ENCODE measurements around the gene C19orf73. TPM values are rescaled to one million over a fixed set of nuclear protein-coding genes. Genes with fewer than 3 reads are reported as not detected.
"Not testable (repeated sequence)": the region's sequence is repeated elsewhere in the genome, so short reads cannot be mapped to it uniquely, and the experiment has no call there.

C19orf73 gene
- polyA plus RNA-seq, 4 donors = 0.59 to 1.2 (median 0.86) TPM

- DNase-seq (ENCODE audit: low read depth in 4 of 4, low spot score in 3 of 4) = no peak
Observed at GRCh38 chr19:49104229-49104864, 14.6 kb downstream of the C19orf73 start.

GRCh38 chr19:49103331-49104085, 15.4 kb downstream of the C19orf73 start:
- DNase-seq (ENCODE audit: low read depth in 4 of 4, low spot score in 3 of 4) = no peak

DNA sequence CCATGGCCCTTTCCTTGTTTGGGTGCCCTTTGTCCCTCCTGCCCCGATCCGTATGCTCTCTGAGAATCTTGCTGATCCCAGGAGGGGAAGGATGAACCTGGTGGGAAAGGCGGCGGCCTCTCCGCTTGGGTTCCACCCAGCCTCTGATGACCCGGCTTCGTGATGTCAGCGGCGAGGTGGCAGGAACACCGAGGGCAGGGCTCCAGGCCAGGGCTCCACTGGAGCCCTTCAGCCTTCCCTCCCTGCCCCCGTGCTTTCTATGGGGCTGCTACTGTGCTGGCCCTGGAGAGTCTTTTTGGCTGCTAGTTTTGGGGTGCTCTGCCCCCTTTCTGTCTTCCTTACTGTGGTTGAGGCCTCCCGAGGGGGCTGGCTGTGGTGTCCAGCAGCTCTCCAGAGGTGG, 16.6 kb downstream of the C19orf73 start:
- DNase-seq (ENCODE audit: low read depth in 4 of 4, low spot score in 3 of 4) = no peak

- DNase-seq (ENCODE audit: low read depth in 4 of 4, low spot score in 3 of 4) = no peak
Observed at GRCh38 chr19:49101160-49101559, 17.8 kb downstream of the C19orf73 start.

DNA sequence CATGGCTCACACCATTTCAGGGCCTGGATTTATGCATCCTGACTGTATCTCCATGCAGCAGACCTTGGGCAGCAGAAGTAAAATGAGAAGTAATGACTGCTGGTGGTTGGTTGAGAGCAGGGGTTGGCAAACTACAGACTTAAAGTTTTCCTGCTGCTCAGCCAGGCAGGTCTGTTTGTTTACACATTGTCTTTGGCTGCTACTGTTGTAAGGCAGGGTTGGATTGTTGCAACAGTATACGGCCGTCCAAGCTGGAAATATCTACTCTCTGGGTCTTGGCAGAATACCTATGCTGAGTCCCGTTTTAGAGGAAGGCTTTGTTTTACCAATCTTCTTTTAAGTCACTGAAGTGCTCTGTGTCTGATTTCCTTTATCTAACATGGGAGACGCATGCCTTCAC, 20.1 kb downstream of the C19orf73 start:
- no peak for DNase-seq (ENCODE audit: low read depth in 4 of 4, low spot score in 3 of 4)

- DNase-seq (ENCODE audit: low read depth in 4 of 4, low spot score in 3 of 4) = no peak
Observed at GRCh38 chr19:49097453-49098288, 21.3 kb downstream of the C19orf73 start.

DNA sequence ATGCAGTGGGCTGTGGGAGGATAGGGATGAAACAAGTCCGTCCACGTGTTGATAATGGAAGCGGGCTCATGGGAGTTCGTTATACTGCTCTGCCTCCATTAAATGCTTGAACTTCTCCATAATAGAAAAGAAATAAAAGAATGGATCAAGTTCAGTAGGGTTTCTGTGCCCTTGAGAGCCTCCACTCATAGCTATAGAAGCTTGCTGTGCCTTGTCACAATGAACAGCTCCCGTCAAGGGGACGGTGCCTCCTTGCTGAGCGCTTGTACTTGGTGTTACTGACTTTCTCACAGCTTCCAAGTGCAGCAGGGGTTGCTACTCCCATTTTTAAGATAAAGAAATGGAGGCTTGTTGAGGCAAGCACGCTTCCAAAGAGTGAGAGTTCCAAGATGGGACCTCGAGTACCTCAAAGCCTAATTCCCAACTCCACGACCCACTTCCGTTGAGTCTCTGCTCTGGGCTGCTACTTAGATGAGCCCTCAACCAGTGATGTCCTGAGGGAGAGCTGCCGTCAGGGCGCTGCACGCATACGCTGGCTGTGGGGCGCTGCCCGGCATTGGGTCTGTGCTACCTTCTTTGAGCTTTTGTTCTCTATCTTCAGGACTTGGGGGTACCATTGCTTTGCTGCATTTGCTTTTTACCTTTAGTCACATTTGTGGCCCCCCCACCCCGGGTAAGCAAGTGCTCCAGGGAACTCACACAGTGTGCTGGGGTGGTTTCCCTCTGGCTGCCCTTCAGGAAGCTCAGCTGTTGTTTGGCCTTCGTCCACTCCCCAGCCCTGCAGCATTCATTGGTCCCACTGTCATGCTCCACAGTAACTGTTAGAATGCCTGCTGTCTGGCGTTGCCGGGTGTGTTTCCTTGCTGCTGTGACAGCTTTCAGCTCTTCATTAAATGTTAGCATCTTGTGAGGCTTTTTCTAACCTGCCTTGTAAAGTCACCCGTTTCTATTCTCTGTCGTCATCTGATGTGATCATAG, 24.1 kb downstream of the C19orf73 start:
- no peak for DNase-seq (ENCODE audit: low read depth in 4 of 4, low spot score in 3 of 4)

- DNase-seq (ENCODE audit: low read depth in 4 of 4, low spot score in 3 of 4) = no peak
Observed at GRCh38 chr19:49092686-49093085, 26.3 kb downstream of the C19orf73 start.

DNA sequence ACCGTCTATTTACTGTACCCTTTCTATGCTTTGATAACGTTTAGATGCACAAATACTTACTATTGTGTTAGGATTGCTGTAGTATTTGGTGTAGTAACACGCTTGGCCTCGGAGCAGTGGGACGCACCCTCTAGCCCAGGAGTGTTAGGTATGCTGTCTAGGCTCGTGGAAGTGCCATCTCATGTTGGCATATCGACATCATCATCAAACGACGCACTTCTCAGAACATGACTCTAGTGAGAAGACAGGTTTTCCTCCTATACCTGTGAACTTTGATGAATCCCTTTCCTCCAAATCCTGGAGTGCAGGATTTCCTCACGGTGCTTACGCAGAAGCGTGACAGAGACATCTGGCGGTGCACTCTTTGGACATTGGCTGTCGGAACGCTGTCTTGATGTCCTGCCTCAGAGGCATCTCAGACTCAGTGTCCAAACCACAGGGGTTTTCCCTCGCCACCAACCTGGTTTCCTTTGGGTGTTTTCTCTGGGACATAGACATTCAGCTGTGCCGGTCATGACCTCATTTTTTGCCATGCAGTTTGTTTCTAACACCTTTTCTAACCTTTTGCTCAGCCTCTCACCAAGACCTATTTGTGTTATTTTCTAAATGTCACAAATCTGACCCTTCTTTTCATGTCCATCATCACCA, 27.4 kb downstream of the C19orf73 start:
- no peak for DNase-seq (ENCODE audit: low read depth in 4 of 4, low spot score in 3 of 4)

- DNase-seq (ENCODE audit: low read depth in 4 of 4, low spot score in 3 of 4) = no peak
Observed at GRCh38 chr19:49086296-49086695, 32.6 kb downstream of the C19orf73 start.

- DNase-seq (ENCODE audit: low read depth in 4 of 4, low spot score in 3 of 4) = no peak
Observed at GRCh38 chr19:49085868-49086232, 33.1 kb downstream of the C19orf73 start.

- DNase-seq (ENCODE audit: low read depth in 4 of 4, low spot score in 3 of 4) = peak; percentile 97 to 100 (median 98)
Observed at GRCh38 chr19:49085020-49085867, 33.7 kb downstream of the C19orf73 start, which contains the start of gene SNRNP70. Gene SNRNP70, plus strand, starts transcription at chr19:49085451. Its CDS starts 964 bp downstream, at chr19:49086415.

DNA sequence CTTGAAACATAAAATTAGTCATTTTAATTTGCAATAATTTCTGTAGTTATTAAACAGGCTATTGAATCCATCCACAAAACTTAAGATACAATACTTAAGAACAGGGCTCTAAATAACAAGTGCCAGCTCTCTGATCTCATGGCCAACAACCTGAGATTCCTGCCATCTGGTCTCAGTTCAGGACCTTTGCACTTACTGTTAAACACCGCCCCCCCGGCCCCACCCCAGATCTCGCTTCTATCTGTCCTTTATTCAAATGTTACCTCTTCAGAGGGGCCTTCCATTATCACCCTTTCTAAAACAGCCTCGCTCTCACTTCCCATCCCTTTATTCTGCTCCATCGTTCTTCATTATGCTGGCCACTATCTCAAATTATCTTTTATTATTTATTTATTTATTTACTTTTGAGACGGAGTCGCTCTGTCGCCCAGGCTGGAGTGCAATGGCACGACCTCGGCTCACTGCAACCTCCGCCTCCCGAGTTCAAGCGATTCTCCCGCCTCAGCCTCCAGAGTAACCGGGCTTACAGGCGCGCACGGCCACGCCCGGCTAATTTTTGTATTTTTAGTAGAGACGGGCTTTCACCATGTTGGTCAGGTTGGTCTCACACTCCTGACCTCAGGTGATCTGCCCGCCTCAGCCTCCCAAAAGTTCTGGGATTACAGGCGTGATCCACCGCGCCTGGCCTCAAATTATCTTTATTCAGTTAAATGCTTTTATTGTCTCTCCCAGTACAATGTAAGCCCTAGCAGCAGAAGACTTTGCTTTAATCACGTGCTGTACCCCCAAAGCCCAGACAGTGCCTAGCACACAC, 34.5 kb downstream of the C19orf73 start:
- no peak for DNase-seq (ENCODE audit: low read depth in 4 of 4, low spot score in 3 of 4)

DNA sequence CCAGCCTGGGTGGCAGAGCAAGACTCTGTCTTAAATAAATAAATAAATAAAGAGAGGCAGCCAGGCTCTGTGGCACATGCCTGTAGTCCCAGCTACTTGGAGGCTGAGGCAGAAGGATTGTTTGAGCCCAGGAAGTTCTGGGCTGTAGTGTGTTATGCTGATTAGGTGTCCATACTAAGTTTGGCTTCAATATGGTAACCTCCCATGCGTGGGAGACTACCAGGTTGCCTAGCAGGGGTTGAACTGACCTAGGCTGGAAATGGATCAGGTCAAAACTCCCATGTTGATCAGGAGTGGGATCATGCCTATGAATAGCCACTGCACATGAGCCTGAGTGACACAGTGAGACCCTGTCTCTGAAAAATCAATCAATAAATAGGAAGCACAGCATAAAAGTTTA, 37.7 kb downstream of the C19orf73 start:
- DNase-seq (ENCODE audit: low read depth in 4 of 4, low spot score in 3 of 4) = no peak

DNA sequence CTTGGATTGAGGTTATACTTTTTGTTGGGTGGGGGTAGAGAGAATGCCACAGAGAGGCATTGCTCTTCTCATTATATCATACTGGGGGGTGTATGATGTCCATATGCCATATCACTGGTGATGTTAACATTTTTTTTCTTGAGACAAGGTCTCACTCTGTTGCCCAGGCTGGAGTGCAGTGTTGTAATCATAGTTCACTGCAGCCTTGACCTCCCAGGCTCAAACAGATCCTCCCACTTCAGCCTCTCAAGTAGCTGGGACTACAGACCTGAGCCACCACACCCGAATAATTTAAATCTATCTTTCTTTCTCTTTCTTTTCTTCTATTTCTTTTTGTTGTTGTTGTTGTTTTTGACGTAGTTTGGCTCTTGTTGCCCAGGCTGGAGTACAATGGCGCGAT, 38.6 kb downstream of the C19orf73 start:
- no peak for DNase-seq (ENCODE audit: low read depth in 4 of 4, low spot score in 3 of 4)

- not testable (repeated sequence) for DNase-seq (ENCODE audit: low read depth in 4 of 4, low spot score in 3 of 4)
Observed at GRCh38 chr19:49074869-49075268, 44.1 kb downstream of the C19orf73 start.

- no peak for DNase-seq (ENCODE audit: low read depth in 4 of 4, low spot score in 3 of 4)
Observed at GRCh38 chr19:49073514-49074378, 45.2 kb downstream of the C19orf73 start.

Data from right renal pelvis (tissue), 4 donors.